WTC11 (cell line): Measurements from ENCODE around the gene FAM111A. TPM values are rescaled to one million over a fixed set of nuclear protein-coding genes. Genes with fewer than 3 reads are reported as not detected.

Experiments used
- ATAC-seq: fragments of 200-7000 bp; cut with Tn5 transposase; 2 replicates; pipeline ENCODE4 v1.10.0; 2021; ENCODE audit warnings: mild to moderate bottlenecking, moderate library complexity
- CTCF ChIA-PET: fragments of 300-600 bp; sonication (Branson Sonifier 250); formaldehyde crosslinking; loops from one replicate; lab custom pipeline; 2021; ENCODE audit warnings: antibody characterized with exemption; lab: Charles Lee
- POLR2A ChIA-PET: fragments of 350-600 bp; sonication (Branson Sonifier 250); formaldehyde crosslinking; loops from one replicate; lab custom pipeline; 2021; ENCODE audit warnings: antibody characterized with exemption; lab: Charles Lee
- DNase-seq: peaks from one replicate; pipeline ENCODE4 v3.0.0; 2021; ENCODE audit warnings: low spot score
- H3K27ac Mint-ChIP-seq: 2 replicates; pipeline ENCODE4 v1.8.0; 2021; ENCODE audit warnings: mixed read lengths
- H3K27me3 Mint-ChIP-seq: 2 replicates; pipeline ENCODE4 v1.8.0; 2021; ENCODE audit warnings: low read depth, mild to moderate bottlenecking, moderate library complexity, mixed read lengths
- H3K36me3 Mint-ChIP-seq: 2 replicates; pipeline ENCODE4 v1.8.0; 2021; ENCODE audit warnings: mixed read lengths
- H3K4me1 Mint-ChIP-seq: 2 replicates; pipeline ENCODE4 v1.8.0; 2022; ENCODE audit warnings: mixed read lengths
- H3K4me3 Mint-ChIP-seq: 2 replicates; pipeline ENCODE4 v1.8.0; 2021; ENCODE audit warnings: mild to moderate bottlenecking, moderate library complexity, mixed read lengths
- H3K9me3 Mint-ChIP-seq: 2 replicates; pipeline ENCODE4 v1.8.0; 2021; ENCODE audit warnings: mixed read lengths
- ATF2 ChIP-seq: sonication (generic); formaldehyde crosslinking; IDR thresholded peaks from 2 replicates; pipeline ENCODE4 v1.8.1; 2022; ENCODE audit warnings: low read depth, missing genetic modification reagents, borderline replicate concordance
- CREM ChIP-seq: sonication (generic); formaldehyde crosslinking; IDR thresholded peaks from 2 replicates; pipeline ENCODE4 v1.8.1; 2022; ENCODE audit warnings: mild to moderate bottlenecking, missing genetic modification reagents, moderate library complexity
- ERG ChIP-seq: fragments of 250-450 bp; sonication (Bioruptor Pico); IDR thresholded peaks from 2 replicates; pipeline ENCODE4 v1.8.0; 2021; ENCODE audit warnings: mild to moderate bottlenecking
- GABPB1 ChIP-seq: sonication (generic); formaldehyde crosslinking; IDR thresholded peaks from 2 replicates; pipeline ENCODE4 v1.8.1; 2023; ENCODE audit warnings: mild to moderate bottlenecking, missing genetic modification reagents
- HMGA2 ChIP-seq: fragments of 250-450 bp; sonication (Bioruptor Pico); IDR thresholded peaks from 2 replicates; pipeline ENCODE4 v1.4.0; 2021; ENCODE audit warnings: mild to moderate bottlenecking, moderate library complexity
- IRF2 ChIP-seq: sonication (generic); formaldehyde crosslinking; IDR thresholded peaks from 2 replicates; pipeline ENCODE4 v1.8.0; 2022; ENCODE audit warnings: low read depth, missing genetic modification reagents, borderline replicate concordance
- KAT7 ChIP-seq: sonication (generic); formaldehyde crosslinking; IDR thresholded peaks from 2 replicates; pipeline ENCODE4 v1.8.1; 2023; ENCODE audit warnings: missing genetic modification reagents, mild to moderate bottlenecking, borderline replicate concordance
- NR1H2 ChIP-seq: sonication (generic); formaldehyde crosslinking; IDR thresholded peaks from 2 replicates; pipeline ENCODE4 v1.9.0; 2021; ENCODE audit warnings: mild to moderate bottlenecking, moderate library complexity, missing genetic modification reagents
- TEAD1 ChIP-seq: sonication (generic); formaldehyde crosslinking; IDR thresholded peaks from 2 replicates; pipeline ENCODE4 v1.8.0; 2022; ENCODE audit warnings: mild to moderate bottlenecking, missing genetic modification reagents
- USF2 ChIP-seq: sonication (generic); formaldehyde crosslinking; IDR thresholded peaks from 2 replicates; pipeline ENCODE4 v1.8.1; 2023; ENCODE audit warnings: mild to moderate bottlenecking, missing genetic modification reagents, moderate library complexity
- ZBTB21 ChIP-seq: sonication (generic); formaldehyde crosslinking; IDR thresholded peaks from 2 replicates; pipeline ENCODE4 v1.8.1; 2023; ENCODE audit warnings: mild to moderate bottlenecking, missing genetic modification reagents, borderline replicate concordance
- ZNF532 ChIP-seq: fragments of 250-450 bp; sonication (Bioruptor Pico); IDR thresholded peaks from 2 replicates; pipeline ENCODE4 v1.9.0; 2021; ENCODE audit warnings: mild to moderate bottlenecking, borderline replicate concordance
- total RNA-seq: library from RNA; stranded (reverse); gene quantifications from 3 replicates; pipeline ENCODE4 v1.2.3, GENCODE V29; 2021
- TF ChIP-seq, protein P1 (sequence below): fragments of 250-450 bp; sonication (Bioruptor Pico); IDR thresholded peaks from 2 replicates; pipeline ENCODE4 v1.9.0; 2021; ENCODE audit warnings: mild to moderate bottlenecking
- TF ChIP-seq, protein P2 (sequence below): sonication (generic); formaldehyde crosslinking; IDR thresholded peaks from 2 replicates; pipeline ENCODE4 v1.8.1; 2023; ENCODE audit warnings: mild to moderate bottlenecking, moderate library complexity, missing genetic modification reagents
- TF ChIP-seq, protein P3 (sequence below): sonication (generic); formaldehyde crosslinking; IDR thresholded peaks from 2 replicates; pipeline ENCODE4 v1.8.1; 2023; ENCODE audit warnings: mild to moderate bottlenecking, missing genetic modification reagents, moderate library complexity
- TF ChIP-seq, protein P4 (sequence below): fragments of 250-450 bp; sonication (Bioruptor Pico); conservative IDR thresholded peaks from 2 replicates; pipeline ENCODE4 v1.9.0; 2021; ENCODE audit warnings: mild to moderate bottlenecking

The FAM111A gene
- total RNA-seq, 1 experiment from 2014 or later: 18.8 TPM

GRCh38 chr11:59191095-59191494 lies 48.4 kb downstream of the FAM111A start (continued):
- no peak for TF ChIP-seq ATF2 (CRISPR knock-in tag)
- TF ChIP-seq, protein P1, sequence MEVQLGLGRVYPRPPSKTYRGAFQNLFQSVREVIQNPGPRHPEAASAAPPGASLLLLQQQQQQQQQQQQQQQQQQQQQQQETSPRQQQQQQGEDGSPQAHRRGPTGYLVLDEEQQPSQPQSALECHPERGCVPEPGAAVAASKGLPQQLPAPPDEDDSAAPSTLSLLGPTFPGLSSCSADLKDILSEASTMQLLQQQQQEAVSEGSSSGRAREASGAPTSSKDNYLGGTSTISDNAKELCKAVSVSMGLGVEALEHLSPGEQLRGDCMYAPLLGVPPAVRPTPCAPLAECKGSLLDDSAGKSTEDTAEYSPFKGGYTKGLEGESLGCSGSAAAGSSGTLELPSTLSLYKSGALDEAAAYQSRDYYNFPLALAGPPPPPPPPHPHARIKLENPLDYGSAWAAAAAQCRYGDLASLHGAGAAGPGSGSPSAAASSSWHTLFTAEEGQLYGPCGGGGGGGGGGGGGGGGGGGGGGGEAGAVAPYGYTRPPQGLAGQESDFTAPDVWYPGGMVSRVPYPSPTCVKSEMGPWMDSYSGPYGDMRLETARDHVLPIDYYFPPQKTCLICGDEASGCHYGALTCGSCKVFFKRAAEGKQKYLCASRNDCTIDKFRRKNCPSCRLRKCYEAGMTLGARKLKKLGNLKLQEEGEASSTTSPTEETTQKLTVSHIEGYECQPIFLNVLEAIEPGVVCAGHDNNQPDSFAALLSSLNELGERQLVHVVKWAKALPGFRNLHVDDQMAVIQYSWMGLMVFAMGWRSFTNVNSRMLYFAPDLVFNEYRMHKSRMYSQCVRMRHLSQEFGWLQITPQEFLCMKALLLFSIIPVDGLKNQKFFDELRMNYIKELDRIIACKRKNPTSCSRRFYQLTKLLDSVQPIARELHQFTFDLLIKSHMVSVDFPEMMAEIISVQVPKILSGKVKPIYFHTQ (CRISPR knock-in tag): no peak
- TF ChIP-seq ERG (CRISPR knock-in tag): no peak

GRCh38 chr11:59191890-59192289 lies 49.2 kb downstream of the FAM111A start:
- Mint-ChIP-seq H3K36me3 (peaks cover 63% of the 10 kb centered on the region), H3K4me1 (no peaks in the 10 kb centered on the region), H3K9me3 (peaks cover 15% of the 10 kb centered on the region), H3K4me3 (no peak overlapping the region), H3K27me3 (no peaks in the 10 kb centered on the region), H3K27ac (no peak overlapping the region)
- no peak for ATAC-seq
- ChIA-PET POLR2A (no interaction called here), CTCF (interaction anchor here (3.1 to 3.7 kb wide), 2 partner anchors 10 to 20 kb away, joined by 13 to 14 read pairs; partner anchors contain the start of gene DTX4)
- DNase-seq: no peak
- TF ChIP-seq HMGA2 (CRISPR knock-in tag) (no peak), IRF2 (no peak), ZBTB21 (CRISPR knock-in tag) (no peak), CREM (CRISPR knock-in tag) (no peak), NR1H2 (CRISPR knock-in tag) (no peak), ZNF532 (no peak), USF2 (CRISPR knock-in tag) (no peak), GABPB1 (no peak), KAT7 (no peak), TEAD1 (CRISPR knock-in tag) (no peak)
- TF ChIP-seq, protein P2, sequence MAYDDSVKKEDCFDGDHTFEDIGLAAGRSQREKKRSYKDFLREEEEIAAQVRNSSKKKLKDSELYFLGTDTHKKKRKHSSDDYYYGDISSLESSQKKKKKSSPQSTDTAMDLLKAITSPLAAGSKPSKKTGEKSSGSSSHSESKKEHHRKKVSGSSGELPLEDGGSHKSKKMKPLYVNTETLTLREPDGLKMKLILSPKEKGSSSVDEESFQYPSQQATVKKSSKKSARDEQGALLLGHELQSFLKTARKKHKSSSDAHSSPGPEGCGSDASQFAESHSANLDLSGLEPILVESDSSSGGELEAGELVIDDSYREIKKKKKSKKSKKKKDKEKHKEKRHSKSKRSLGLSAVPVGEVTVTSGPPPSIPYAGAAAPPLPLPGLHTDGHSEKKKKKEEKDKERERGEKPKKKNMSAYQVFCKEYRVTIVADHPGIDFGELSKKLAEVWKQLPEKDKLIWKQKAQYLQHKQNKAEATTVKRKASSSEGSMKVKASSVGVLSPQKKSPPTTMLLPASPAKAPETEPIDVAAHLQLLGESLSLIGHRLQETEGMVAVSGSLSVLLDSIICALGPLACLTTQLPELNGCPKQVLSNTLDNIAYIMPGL: no peak
- TF ChIP-seq, protein P3, sequence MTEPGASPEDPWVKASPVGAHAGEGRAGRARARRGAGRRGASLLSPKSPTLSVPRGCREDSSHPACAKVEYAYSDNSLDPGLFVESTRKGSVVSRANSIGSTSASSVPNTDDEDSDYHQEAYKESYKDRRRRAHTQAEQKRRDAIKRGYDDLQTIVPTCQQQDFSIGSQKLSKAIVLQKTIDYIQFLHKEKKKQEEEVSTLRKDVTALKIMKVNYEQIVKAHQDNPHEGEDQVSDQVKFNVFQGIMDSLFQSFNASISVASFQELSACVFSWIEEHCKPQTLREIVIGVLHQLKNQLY: no peak
- TF ChIP-seq, protein P4, sequence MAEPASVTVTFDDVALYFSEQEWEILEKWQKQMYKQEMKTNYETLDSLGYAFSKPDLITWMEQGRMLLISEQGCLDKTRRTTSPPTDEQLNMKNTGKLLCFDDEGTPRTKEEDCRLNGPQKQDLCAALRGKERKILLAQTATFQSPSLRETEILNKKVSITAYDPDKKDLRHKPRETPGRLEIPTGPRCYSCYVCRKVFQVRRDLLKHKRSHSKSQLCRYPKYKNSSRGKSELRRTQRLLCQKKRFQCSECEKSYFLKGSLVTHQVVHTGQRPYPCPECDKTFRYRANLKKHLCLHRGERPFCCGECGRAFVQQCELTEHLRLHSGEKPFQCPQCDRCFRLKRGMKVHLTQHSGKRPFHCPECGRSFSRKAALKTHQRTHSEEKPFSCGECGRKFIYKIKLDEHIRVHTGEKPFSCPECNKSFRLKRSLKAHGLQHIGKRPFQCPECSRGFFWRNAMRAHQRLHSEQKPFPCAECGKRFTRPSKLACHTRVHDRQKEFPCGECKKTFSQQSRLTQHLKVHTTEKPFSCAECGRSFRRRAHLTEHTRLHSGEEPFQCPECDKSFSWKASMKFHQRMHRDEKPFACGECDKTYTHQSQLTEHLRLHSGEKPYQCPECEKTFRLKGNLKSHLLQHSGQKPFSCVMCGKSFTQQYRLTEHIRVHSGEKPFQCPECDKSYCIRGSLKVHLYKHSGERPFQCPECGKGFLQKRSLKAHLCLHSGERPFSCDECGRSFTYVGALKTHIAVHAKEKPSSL: no peak
- TF ChIP-seq, protein P1 (CRISPR knock-in tag): no peak
